ENCODE measurements around the gene SNX33.

- TF ChIP-seq CTCF (IDR thresholded peaks at IDR 0.05; ENCODE audit: low read length) (no peak), EZH2 (IDR thresholded peaks at IDR 0.05; ENCODE audit: borderline replicate concordance, low read length) (no peak)
Observed at GRCh38 chr15:75644376-75644775, 3.3 kb upstream of the SNX33 start.

Measured in OCI-LY1 (cell line).